Fibroblast of lung (primary cell): ENCODE measurements around the gene EPC2. TPM values are rescaled to one million over a fixed set of nuclear protein-coding genes. Genes with fewer than 3 reads are reported as not detected.

Experiments used
- DNase-seq, 2 donors: peaks; one replicate each; pipeline versions ENCODE4 v3.0.0 to v3.0.0-alpha.2; 2010; ENCODE audit warnings: low read depth in 2 of 2
- H2AFZ ChIP-seq: 2 replicates; pipeline ENCODE4 v1.5.1; 2012; ENCODE audit warnings: low read length, control low read depth, inconsistent platforms
- H3K27ac ChIP-seq: 2 replicates; pipeline ENCODE4 v1.5.1; 2011; ENCODE audit warnings: low read length, control low read depth; ENCODE audit not compliant: insufficient read depth
- H3K27me3 ChIP-seq: 2 replicates; pipeline ENCODE4 v1.5.1; 2011; ENCODE audit warnings: mild to moderate bottlenecking, low read length; ENCODE audit not compliant: control insufficient read depth, insufficient read depth
- H3K36me3 ChIP-seq: 2 replicates; pipeline ENCODE4 v1.5.1; 2011; ENCODE audit warnings: low read length; ENCODE audit not compliant: control insufficient read depth, insufficient read depth
- H3K4me1 ChIP-seq: 2 replicates; pipeline ENCODE4 v1.5.1; 2011; ENCODE audit warnings: low read length; ENCODE audit not compliant: control insufficient read depth, insufficient read depth; ENCODE audit errors: extremely low read depth
- H3K4me2 ChIP-seq: 2 replicates; pipeline ENCODE4 v1.5.1; 2011; ENCODE audit warnings: low read length, control low read depth; ENCODE audit not compliant: insufficient read depth; ENCODE audit errors: extremely low read depth
- H3K4me3 ChIP-seq, 4 experiments: fragments of 200-600 bp in 1 of 4; sonication (generic) in 1 of 4; replicated peaks in 1 of 4; 2 replicates each; pipeline ENCODE4 v1.5.1; 2011 to 2016; ENCODE audit warnings: low read length in 4 of 4, low read depth in 3 of 4, mild to moderate bottlenecking in 3 of 4, control low read depth in 2 of 4, inconsistent platforms in 1 of 4, mixed read lengths in 1 of 4; ENCODE audit not compliant: insufficient read depth in 1 of 4; ENCODE audit errors: control extremely low read depth in 1 of 4
- H3K79me2 ChIP-seq: 2 replicates; pipeline ENCODE4 v1.5.1; 2012; ENCODE audit warnings: mild to moderate bottlenecking, low read length, inconsistent platforms; ENCODE audit not compliant: control insufficient read depth, insufficient read depth
- H3K9ac ChIP-seq: 2 replicates; pipeline ENCODE4 v1.5.1; 2011; ENCODE audit warnings: mild to moderate bottlenecking, low read length, control low read depth; ENCODE audit not compliant: insufficient read depth
- H3K9me3 ChIP-seq: 2 replicates; pipeline ENCODE4 v1.5.1; 2012; ENCODE audit warnings: low read depth, low read length; ENCODE audit not compliant: control insufficient read depth, insufficient read depth
- H4K20me1 ChIP-seq: 2 replicates; pipeline ENCODE4 v1.5.1; 2011; ENCODE audit warnings: low read length; ENCODE audit not compliant: control insufficient read depth, insufficient read depth; ENCODE audit errors: extremely low read depth
- CTCF ChIP-seq, 2 donors: IDR thresholded peaks in 1 of 2; conservative IDR thresholded peaks in 1 of 2; 1 replicate in 1 of 2; 2 replicates in 1 of 2; pipeline ENCODE4 v1.5.1; 2011 to 2012; ENCODE audit warnings: low read length in 2 of 2, control low read depth in 1 of 2, inconsistent platforms in 1 of 2, low read depth in 1 of 2, mild to moderate bottlenecking in 1 of 2
- EZH2 ChIP-seq: IDR thresholded peaks from 2 replicates; pipeline ENCODE4 v1.5.1; 2012; ENCODE audit warnings: low read length, control low read depth, mild to moderate bottlenecking; ENCODE audit errors: missing control alignments
- polyA plus RNA-seq, 2 donors: library from polyadenylated mRNA; depleted of rRNA in 1 of 2; stranded (reverse) in 1 of 2; unstranded in 1 of 2; fragments of >200 nt; gene quantifications; 2 replicates each; pipeline ENCODE4 v1.2.1, GENCODE V29; 2011 to 2012; ENCODE audit warnings: missing spikeins in 1 of 2
- total RNA-seq: library from RNA; depleted of rRNA; stranded (reverse); fragments of >200 nt; gene quantifications from 2 replicates; pipeline ENCODE4 v1.2.1, GENCODE V29; 2014

Gene EPC2
- total and polyA plus RNA-seq, 2 donors (not counting 1 experiment from before 2014, with no cell fraction given): 19.6 to 22.8 TPM

DNA sequence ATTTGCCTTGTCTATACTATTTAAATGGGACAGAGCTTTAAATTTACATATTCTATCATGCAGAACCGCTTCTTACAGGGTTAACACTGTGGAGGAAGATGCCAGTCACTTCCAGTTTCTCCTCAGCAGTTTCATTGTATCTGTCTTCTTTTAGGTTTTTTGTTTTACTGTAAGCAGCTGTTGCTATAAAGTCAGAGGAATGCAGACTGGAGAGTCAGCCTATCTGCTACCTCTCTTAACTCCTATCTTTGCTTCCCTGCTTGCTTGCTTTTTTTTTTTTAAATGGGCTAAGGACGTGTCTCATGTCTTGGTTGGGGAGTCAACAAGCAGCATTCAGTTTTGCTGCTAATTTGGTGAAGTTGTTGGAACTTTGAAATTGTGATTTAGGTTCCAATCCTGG lies 8.9 kb downstream of the EPC2 start:
- Histone ChIP-seq H3K4me3 (no peak overlapping the region), H3K36me3 (no peaks in the 10 kb centered on the region), H3K9me3 (no peaks in the 10 kb centered on the region), H3K9ac (no peak overlapping the region), H2AFZ (no peak overlapping the region), H3K27me3 (no peaks in the 10 kb centered on the region), H3K4me2 (no peak overlapping the region), H4K20me1 (peaks cover 10% of the 10 kb centered on the region), H3K79me2 (peaks cover 94% of the 10 kb centered on the region), H3K27ac (no peak overlapping the region), H3K4me1 (peaks cover 2% of the 10 kb centered on the region)
- DNase-seq: peak in 1 of 2 donors; percentile 31
- no peak for TF ChIP-seq CTCF (conservative IDR thresholded peaks at IDR 0.05 in 1 of 2, IDR thresholded peaks at IDR 0.05 in 1 of 2; ENCODE audit: low read depth in 1 of 2, low read length in 2 of 2)

GRCh38 chr2:148654435-148654834 lies 9.9 kb downstream of the EPC2 start:
- no peak overlapping the region for H3K4me3 ChIP-seq
- no peaks in the 10 kb centered on the region for H3K9me3 ChIP-seq
- H3K9ac ChIP-seq: no peak overlapping the region
- H3K27ac ChIP-seq: no peak overlapping the region
- peaks cover 87% of the 10 kb centered on the region for H3K79me2 ChIP-seq
- no peak for DNase-seq
- TF ChIP-seq CTCF (conservative IDR thresholded peaks at IDR 0.05 in 1 of 2, IDR thresholded peaks at IDR 0.05 in 1 of 2; ENCODE audit: low read depth in 1 of 2, low read length in 2 of 2) (no peak), EZH2 (no peak)
- H3K4me2 ChIP-seq: no peak overlapping the region
- no peaks in the 10 kb centered on the region for H3K27me3 ChIP-seq
- no peak overlapping the region for H2AFZ ChIP-seq
- peaks cover 5% of the 10 kb centered on the region for H3K4me1 ChIP-seq
- no peaks in the 10 kb centered on the region for H3K36me3 ChIP-seq
- peaks cover 7% of the 10 kb centered on the region for H4K20me1 ChIP-seq

DNA sequence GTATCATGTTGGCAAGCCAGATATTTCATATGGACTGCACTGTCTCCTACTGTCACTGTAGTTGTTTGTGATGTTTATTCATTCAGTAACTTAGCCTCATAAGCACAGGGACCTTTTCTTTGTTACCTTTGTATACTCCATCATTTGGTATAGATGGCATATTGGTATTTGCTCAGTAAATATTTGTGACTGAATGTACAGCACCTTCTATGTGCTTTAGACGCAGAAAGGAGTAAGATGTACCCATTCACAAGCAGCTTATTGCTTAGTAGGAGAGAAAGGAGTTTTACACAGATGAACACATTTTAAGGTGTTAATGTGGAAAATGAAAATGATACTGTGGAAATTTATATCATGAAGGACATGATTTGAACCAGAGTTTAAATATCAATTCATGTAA lies 12.0 kb downstream of the EPC2 start:
- H3K4me1 ChIP-seq: peaks cover 5% of the 10 kb centered on the region
- no peak for DNase-seq
- H3K36me3 ChIP-seq: no peaks in the 10 kb centered on the region
- H4K20me1 ChIP-seq: peaks cover 6% of the 10 kb centered on the region
- TF ChIP-seq EZH2 (no peak), CTCF (conservative IDR thresholded peaks at IDR 0.05 in 1 of 2, IDR thresholded peaks at IDR 0.05 in 1 of 2; ENCODE audit: low read depth in 1 of 2, low read length in 2 of 2) (no peak)
- no peak overlapping the region for H2AFZ ChIP-seq
- no peak overlapping the region for H3K27ac ChIP-seq
- no peak overlapping the region for H3K9ac ChIP-seq
- no peak overlapping the region for H3K4me2 ChIP-seq
- peaks cover 84% of the 10 kb centered on the region for H3K79me2 ChIP-seq
- H3K9me3 ChIP-seq: no peaks in the 10 kb centered on the region
- no peaks in the 10 kb centered on the region for H3K27me3 ChIP-seq
- no peak overlapping the region for H3K4me3 ChIP-seq
